Measurements from ENCODE around the gene ACTL10.

DNA sequence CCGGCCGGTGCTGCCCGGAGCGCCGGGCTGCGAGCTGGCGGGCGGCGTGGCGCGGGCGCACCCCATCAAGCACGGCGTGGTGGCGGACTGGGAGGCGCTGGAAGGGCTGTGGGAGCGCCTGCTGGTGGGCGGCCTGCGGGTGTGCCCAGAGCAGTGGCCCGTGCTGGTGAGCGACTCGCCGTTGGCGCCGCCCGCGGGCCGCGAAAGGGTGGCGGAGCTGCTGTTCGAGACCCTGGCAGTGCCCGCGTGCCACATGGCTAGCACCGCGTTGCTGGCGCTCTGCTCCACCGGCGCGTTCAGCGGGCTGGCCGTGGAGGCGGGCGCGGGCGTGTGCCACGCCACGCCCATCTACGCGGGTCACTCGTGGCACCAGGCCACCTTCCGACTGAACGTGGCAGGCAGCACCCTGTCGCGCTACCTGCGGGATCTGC lies 517 bp downstream of the ACTL10 start:
- TF ChIP-seq, protein P1, sequence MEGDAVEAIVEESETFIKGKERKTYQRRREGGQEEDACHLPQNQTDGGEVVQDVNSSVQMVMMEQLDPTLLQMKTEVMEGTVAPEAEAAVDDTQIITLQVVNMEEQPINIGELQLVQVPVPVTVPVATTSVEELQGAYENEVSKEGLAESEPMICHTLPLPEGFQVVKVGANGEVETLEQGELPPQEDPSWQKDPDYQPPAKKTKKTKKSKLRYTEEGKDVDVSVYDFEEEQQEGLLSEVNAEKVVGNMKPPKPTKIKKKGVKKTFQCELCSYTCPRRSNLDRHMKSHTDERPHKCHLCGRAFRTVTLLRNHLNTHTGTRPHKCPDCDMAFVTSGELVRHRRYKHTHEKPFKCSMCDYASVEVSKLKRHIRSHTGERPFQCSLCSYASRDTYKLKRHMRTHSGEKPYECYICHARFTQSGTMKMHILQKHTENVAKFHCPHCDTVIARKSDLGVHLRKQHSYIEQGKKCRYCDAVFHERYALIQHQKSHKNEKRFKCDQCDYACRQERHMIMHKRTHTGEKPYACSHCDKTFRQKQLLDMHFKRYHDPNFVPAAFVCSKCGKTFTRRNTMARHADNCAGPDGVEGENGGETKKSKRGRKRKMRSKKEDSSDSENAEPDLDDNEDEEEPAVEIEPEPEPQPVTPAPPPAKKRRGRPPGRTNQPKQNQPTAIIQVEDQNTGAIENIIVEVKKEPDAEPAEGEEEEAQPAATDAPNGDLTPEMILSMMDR (tag by site-specific recombination; IDR thresholded peaks at IDR 0.05), result no peak
- TF ChIP-seq ZNF274 (IDR thresholded peaks at IDR 0.05; ENCODE audit: low read length) (no peak), ZNF274 (tag by site-specific recombination; IDR thresholded peaks at IDR 0.05; ENCODE audit: borderline replicate concordance) (no peak), ZNF777 (tag by site-specific recombination; IDR thresholded peaks at IDR 0.05; ENCODE audit: borderline replicate concordance) (no peak), ZNF473 (tag by site-specific recombination; IDR thresholded peaks at IDR 0.05) (no peak), ZNF433 (tag by site-specific recombination; IDR thresholded peaks at IDR 0.05; ENCODE audit: low read depth) (no peak), ZEB2 (tag by site-specific recombination; IDR thresholded peaks at IDR 0.05) (no peak), ZNF174 (tag by site-specific recombination; IDR thresholded peaks at IDR 0.05) (no peak), ZBTB17 (tag by site-specific recombination; IDR thresholded peaks at IDR 0.05) (no peak), ZNF707 (tag by site-specific recombination; IDR thresholded peaks at IDR 0.05) (no peak), ZNF155 (tag by site-specific recombination; IDR thresholded peaks at IDR 0.05) (no peak), ZNF830 (tag by site-specific recombination; IDR thresholded peaks at IDR 0.05; ENCODE audit: low read depth) (no peak), PRDM1 (tag by site-specific recombination; IDR thresholded peaks at IDR 0.05) (no peak)
- TF ChIP-seq, protein P2, sequence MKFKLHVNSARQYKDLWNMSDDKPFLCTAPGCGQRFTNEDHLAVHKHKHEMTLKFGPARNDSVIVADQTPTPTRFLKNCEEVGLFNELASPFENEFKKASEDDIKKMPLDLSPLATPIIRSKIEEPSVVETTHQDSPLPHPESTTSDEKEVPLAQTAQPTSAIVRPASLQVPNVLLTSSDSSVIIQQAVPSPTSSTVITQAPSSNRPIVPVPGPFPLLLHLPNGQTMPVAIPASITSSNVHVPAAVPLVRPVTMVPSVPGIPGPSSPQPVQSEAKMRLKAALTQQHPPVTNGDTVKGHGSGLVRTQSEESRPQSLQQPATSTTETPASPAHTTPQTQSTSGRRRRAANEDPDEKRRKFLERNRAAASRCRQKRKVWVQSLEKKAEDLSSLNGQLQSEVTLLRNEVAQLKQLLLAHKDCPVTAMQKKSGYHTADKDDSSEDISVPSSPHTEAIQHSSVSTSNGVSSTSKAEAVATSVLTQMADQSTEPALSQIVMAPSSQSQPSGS (tag by site-specific recombination; IDR thresholded peaks at IDR 0.05; ENCODE audit: low read depth), result no peak
